ENCODE results near the gene TDRD7. TPM values are rescaled to one million over a fixed set of nuclear protein-coding genes. Genes with fewer than 3 reads are reported as not detected.

The TDRD7 gene
- total and polyA plus RNA-seq, 2 of the 13 experiments (the other 11 are each of a cell fraction or from before 2014, with no cell fraction given), result 9.8 to 15.5 TPM

GRCh38 chr9:97382099-97382718 is 29.7 kb upstream of the TDRD7 start (continued):
- no peak for TF ChIP-seq ZNF260 (CRISPR knock-in tag; IDR thresholded peaks at IDR 0.05; ENCODE audit: borderline replicate concordance, low read depth)
- peak; percentile 83; the same call in 1 of the 2 replicates for TF ChIP-seq SMAD3 (CRISPR knock-in tag; IDR thresholded peaks at IDR 0.05)
- TF ChIP-seq FOXO1 (CRISPR knock-in tag; IDR thresholded peaks at IDR 0.05), result no peak
- no peak for TF ChIP-seq ZFP36L2 (CRISPR knock-in tag; IDR thresholded peaks at IDR 0.05)
- TF ChIP-seq RORA (CRISPR knock-in tag; IDR thresholded peaks at IDR 0.05), result no peak
- peak; percentile 82 for TF ChIP-seq DRAP1 (CRISPR knock-in tag; IDR thresholded peaks at IDR 0.05)
- no peak for TF ChIP-seq THAP7 (CRISPR knock-in tag; IDR thresholded peaks at IDR 0.05)
- TF ChIP-seq ZNF710 (CRISPR knock-in tag; IDR thresholded peaks at IDR 0.05; ENCODE audit: borderline replicate concordance), result peak; percentile 46; the same call in 1 of the 2 replicates
- TF ChIP-seq PRDM10 (CRISPR knock-in tag; IDR thresholded peaks at IDR 0.05; ENCODE audit: low read depth), result 0 out of 2 replicates have a peak, but pooled peaks have one; percentile 20
- TF ChIP-seq NR2C2 (CRISPR knock-in tag; IDR thresholded peaks at IDR 0.05; ENCODE audit: borderline replicate concordance), result peak; percentile 57
- TF ChIP-seq HOXA3 (CRISPR knock-in tag; IDR thresholded peaks at IDR 0.05), result no peak
- 0 out of 2 replicates have a peak, but pooled peaks have one; percentile 36 for TF ChIP-seq SIX1 (CRISPR knock-in tag; IDR thresholded peaks at IDR 0.05; ENCODE audit: borderline replicate concordance)
- TF ChIP-seq ZNF282 (IDR thresholded peaks at IDR 0.05; ENCODE audit: partially characterized antibody), result no peak
- no peak for TF ChIP-seq NFKB2 (CRISPR knock-in tag; IDR thresholded peaks at IDR 0.05; ENCODE audit: borderline replicate concordance)
- no peak for TF ChIP-seq GABPA (IDR thresholded peaks at IDR 0.05; ENCODE audit: low read depth, low read length)
- TF ChIP-seq GABPA (CRISPR knock-in tag; IDR thresholded peaks at IDR 0.05; ENCODE audit: low read depth), result no peak
- no peak for TF ChIP-seq ISX (CRISPR knock-in tag; conservative IDR thresholded peaks at IDR 0.05)
- TF ChIP-seq STAG1 (CRISPR knock-in tag; IDR thresholded peaks at IDR 0.05), result 0 out of 2 replicates have a peak, but pooled peaks have one; percentile 23
- no peak for TF ChIP-seq GMEB1 (CRISPR knock-in tag; IDR thresholded peaks at IDR 0.05; ENCODE audit: borderline replicate concordance)
- TF ChIP-seq HOMEZ (CRISPR knock-in tag; IDR thresholded peaks at IDR 0.05; ENCODE audit: low read depth), result peak; percentile 45; the same call in 1 of the 2 replicates

Data from HepG2 (cell line).